ENCODE results near the gene AUTS2.

The AUTS2 gene

DNA sequence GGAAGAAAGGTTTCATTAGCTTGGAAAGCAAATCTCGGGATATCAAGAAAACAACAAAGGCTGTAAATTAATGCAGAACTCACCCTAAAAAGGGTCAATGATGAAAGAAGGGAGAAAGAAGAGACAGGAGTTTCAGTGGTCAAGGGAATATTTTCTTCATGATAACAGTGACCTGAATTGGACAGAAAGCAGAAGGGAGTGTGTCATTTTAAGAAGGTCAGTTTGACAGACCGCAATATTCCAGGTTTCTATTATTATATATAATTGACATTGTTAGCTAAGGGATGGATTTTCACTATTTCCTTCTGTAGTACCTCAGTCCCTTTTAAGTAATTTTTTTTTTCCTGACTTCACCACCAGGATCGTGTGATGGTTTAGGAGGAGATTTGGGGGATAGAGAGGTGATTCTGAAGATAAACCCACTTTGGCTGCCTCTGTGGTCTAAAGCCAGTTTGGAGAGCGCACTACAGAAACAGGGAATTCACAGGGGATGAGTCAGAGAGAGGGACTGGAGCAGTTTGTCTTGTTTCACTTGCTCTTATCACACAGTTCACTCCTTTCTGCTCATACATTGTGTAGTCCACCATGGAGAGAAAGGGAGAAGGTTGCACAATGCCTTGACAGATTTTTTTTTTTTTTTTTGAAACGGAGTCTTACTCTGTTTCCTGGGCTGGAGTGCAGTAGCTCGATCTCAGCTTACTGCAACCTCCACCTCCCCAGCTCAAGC is 417.9 kb downstream of the AUTS2 start:
- no peak for DNase-seq (ENCODE audit: low read depth in 1 of 2, low spot score in 1 of 2)

DNA sequence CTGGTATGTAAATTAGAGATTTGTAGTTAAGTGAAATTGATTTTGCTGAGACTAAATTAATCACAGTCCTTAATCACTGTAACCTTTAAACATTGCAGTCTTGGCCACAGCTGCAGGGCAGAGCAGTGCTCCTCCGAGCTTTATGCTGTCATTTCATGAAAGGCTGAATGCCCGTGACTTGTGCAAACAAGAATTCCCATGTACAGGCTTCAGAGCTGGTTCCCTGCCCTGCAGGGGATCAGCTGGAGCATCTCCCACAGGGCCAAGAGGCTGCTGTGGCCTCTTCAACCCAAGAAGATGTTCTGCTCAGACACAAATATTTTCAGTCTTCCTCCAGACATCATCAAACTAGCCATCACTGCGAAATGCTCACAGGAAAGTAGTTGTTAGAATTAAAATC is 419.1 kb downstream of the AUTS2 start:
- no peak for DNase-seq (ENCODE audit: low read depth in 1 of 2, low spot score in 1 of 2)

DNA sequence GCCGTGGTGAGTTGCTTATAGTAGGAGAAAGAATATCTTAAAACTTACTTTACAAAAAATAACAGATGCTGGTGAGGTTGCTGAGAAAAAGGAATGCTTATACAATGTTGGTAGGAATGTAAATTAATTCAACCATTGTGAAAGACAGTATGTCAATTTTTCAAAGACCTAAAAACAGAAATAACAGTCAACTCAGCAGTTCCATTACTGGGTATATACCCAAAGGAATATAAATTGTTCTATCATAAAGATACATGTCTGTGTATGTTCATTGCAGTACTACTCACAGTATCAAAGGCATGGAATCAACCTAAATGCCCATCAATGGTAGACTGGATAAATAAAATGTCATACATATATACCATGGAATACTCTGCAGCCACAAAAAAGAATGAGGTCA is 420.4 kb downstream of the AUTS2 start:
- no peak for DNase-seq (ENCODE audit: low read depth in 1 of 2, low spot score in 1 of 2)

- DNase-seq (ENCODE audit: low read depth in 1 of 2, low spot score in 1 of 2), result no peak
Observed at GRCh38 chr7:70027867-70028266, 429.6 kb downstream of the AUTS2 start.

GRCh38 chr7:70028620-70029019 is 430.3 kb downstream of the AUTS2 start:
- no peak for DNase-seq (ENCODE audit: low read depth in 1 of 2, low spot score in 1 of 2)

- no peak for DNase-seq (ENCODE audit: low read depth in 1 of 2, low spot score in 1 of 2)
Observed at GRCh38 chr7:70029993-70030392, 431.7 kb downstream of the AUTS2 start.

GRCh38 chr7:70030745-70031144 is 432.5 kb downstream of the AUTS2 start:
- DNase-seq (ENCODE audit: low read depth in 1 of 2, low spot score in 1 of 2), result no peak

GRCh38 chr7:70031245-70031644 is 433.0 kb downstream of the AUTS2 start:
- no peak for DNase-seq (ENCODE audit: low read depth in 1 of 2, low spot score in 1 of 2)

DNA sequence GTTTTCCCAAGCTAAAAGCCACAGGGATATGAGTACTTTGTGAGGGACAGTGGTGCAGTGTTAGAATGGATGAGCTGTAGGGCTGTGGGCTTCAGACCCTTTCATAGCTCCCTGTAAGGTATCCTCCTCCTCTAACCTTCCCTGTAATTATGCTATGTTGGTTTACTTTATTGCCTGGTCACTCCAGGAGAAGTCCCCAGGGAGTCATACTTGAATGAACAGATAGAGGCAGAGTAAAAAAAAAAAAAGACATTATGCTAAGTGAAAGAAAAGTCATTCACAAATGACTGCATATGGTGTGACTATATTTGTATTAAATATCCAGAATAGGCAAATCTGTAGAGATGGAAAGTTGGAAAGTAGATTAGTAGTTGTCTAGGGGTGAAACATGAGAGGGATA is 434.4 kb downstream of the AUTS2 start:
- no peak for DNase-seq (ENCODE audit: low read depth in 1 of 2, low spot score in 1 of 2)

DNA sequence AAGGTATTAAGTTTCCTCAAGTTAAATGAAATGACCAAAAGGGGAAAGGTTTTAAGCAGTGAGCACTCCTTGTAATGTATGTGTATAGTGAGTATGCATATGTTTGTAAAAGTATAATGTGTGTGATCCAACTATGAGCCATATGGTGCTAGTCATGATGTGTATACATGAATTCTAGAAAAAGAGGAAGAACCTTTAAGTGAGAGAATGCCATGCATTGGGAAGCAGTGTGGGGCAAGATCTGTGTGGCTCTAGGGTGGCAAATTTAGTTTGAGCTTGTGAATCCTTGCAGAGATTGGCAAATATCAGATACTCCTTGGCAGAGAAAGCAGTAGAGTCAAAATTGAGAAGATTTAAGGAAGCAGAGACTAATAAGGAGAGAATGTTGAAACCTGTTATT is 435.0 kb downstream of the AUTS2 start:
- DNase-seq (ENCODE audit: low read depth in 1 of 2, low spot score in 1 of 2), result no peak

- no peak for DNase-seq (ENCODE audit: low read depth in 1 of 2, low spot score in 1 of 2)
Observed at GRCh38 chr7:70034999-70035398, 436.7 kb downstream of the AUTS2 start.

DNA sequence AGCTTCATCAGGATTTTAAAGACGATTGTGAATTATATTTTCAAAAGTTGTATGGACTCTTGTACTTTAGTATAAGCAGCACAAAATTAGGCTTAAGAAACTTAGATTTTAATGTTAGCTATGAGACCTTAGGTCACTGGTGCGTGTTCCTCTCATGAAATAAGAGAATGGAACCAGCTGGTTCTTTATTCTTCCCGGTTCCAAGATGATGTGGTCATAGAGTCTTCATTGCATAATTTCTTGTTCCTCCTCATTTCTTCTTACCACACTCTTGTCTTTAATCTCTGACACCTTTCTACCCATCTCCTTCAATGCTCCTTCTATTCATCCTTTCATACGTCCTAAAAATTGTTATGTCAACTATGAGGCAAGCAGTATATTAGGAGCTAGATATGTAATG is 437.2 kb downstream of the AUTS2 start:
- DNase-seq (ENCODE audit: low read depth in 1 of 2, low spot score in 1 of 2), result no peak

GRCh38 chr7:70035955-70036354 is 437.7 kb downstream of the AUTS2 start:
- no peak for DNase-seq (ENCODE audit: low read depth in 1 of 2, low spot score in 1 of 2)

DNA sequence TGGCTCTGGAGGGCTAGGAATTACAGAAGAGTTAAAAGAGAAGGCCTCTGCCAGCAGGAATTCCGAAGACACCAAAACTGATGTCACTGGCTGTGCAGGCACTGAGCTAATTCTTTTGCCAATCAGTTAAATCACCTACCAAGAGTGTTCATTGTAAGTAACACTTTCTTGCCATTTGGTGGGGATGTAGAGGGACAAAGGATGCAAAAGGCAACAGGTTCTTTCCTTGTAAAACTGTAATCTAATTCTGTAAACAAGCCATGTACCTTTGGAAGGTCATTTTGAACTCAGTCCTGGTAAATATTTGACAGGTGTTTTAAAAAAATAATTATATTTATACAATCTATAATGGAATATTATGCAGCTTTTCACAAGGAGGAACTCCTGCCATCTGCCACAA is 438.4 kb downstream of the AUTS2 start:
- DNase-seq (ENCODE audit: low read depth in 1 of 2, low spot score in 1 of 2), result no peak

DNA sequence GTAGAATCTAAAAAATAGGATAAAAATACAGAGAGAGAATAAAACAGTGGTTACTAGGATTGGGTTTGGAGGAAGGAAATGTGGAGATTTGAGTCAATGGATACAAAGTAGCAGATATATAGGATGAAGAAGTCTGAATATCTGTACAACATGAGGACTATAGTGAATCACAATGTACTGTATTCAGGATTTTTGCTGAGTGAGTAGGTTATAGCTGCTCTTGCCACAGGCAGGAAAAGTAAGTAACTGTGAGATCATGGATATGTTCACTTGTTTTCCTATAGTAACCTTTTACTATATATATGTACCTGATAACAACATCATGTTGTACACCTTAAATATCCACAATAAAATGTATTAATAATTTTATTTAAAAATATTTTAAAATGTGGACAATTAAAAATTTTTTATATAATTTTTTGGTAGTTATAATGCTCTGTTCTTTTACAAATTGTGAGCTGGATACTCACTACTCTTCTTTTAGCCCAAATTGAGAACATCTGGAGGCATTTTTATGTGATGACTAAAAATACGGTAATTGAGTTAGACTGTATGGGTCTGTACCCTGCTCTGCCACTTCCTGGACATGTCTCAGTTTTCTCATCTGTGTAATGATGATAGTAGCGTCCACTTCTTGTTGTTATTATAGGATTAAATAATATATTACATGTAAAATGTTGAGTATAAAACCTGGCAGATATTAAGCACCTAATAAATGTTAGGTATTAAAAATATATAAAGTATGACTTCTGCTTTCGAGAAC is 439.1 kb downstream of the AUTS2 start:
- DNase-seq (ENCODE audit: low read depth in 1 of 2, low spot score in 1 of 2), result no peak

- no peak for DNase-seq (ENCODE audit: low read depth in 1 of 2, low spot score in 1 of 2)
Observed at GRCh38 chr7:70040051-70040450, 441.8 kb downstream of the AUTS2 start.

- no peak for DNase-seq (ENCODE audit: low read depth in 1 of 2, low spot score in 1 of 2)
Observed at GRCh38 chr7:70040970-70041766, 442.9 kb downstream of the AUTS2 start.

GRCh38 chr7:70042533-70042932 is 444.3 kb downstream of the AUTS2 start:
- DNase-seq (ENCODE audit: low read depth in 1 of 2, low spot score in 1 of 2), result no peak

DNA sequence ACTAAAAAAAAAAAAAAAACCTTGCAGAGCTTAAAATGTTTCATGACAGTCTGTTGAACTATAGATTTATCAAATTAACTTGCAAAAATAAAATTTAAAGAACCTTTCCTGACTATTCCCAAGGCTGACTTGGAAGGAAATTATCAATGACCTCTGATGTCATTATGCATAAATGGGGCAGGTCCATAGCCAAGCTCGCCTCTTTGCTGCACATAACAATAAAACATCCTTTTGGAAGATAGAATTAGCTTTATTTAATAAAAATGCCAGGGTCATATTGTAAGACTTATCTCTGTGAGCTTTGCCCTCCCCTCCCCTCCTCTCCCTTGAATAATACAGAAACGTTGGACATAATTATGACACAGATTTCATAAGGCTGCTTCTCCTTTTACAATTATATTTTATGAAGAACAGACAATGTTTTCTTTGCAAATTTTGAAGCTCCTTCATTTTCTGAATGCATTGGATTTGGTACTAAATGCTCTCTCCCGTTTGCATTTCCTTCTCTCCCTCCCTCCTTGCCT is 444.8 kb downstream of the AUTS2 start:
- no peak for DNase-seq (ENCODE audit: low read depth in 1 of 2, low spot score in 1 of 2)

DNA sequence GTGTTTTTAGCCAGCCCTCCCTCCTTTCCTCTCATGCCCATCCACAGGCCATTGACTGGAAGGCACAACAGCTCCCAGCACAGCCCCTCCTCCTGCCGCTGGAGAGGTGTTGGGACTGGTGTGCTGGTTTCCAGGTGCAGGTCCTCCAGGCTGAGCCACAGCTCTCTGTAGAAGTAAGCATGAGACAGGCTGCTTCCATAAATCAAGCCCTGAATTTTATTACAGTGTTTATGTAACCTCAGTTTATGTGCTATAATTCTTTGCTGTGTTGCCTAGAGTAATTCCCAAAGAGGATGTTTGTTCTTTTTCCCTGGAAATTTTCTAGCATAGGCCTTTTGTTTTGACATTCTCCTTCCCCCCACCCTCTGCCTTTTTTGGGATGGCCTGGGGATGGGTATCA is 445.8 kb downstream of the AUTS2 start:
- no peak for DNase-seq (ENCODE audit: low read depth in 1 of 2, low spot score in 1 of 2)

DNA sequence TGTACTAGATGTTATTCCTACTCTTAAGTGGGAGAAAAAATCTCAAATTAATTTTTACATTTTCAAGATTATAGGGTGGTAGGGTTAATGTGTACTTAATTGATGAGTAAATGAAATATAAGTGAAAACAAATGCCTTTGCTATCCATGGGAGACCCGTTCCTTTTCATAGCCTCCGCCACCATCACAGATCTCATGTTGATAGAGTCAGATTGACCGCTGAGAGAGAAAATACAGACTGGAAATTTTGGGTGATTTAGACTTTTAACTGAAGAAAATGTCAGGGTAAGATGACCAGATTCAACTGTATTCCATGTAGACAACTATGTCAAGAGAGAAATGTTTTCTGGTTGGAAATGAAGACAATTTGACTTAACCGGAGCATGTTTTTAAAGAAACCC is 446.2 kb downstream of the AUTS2 start:
- no peak for DNase-seq (ENCODE audit: low read depth in 1 of 2, low spot score in 1 of 2)

- no peak for DNase-seq (ENCODE audit: low read depth in 1 of 2, low spot score in 1 of 2)
Observed at GRCh38 chr7:70044981-70045380, 446.7 kb downstream of the AUTS2 start.
